OCI-LY1 (cell line): ENCODE results near the gene ZNRD2.

Experiments
- H2AFZ ChIP-seq: fragments of 200-600 bp; sonication (generic), shearing (Covaris generic); 2 replicates; pipeline ENCODE4 v1.6.0; 2014; ENCODE audit warnings: antibody characterized with exemption, mild to moderate bottlenecking, low read length
- H3F3A ChIP-seq: fragments of 200-600 bp; sonication (generic), shearing (Covaris generic); 2 replicates; pipeline ENCODE4 v1.6.0; 2014; ENCODE audit warnings: mild to moderate bottlenecking, antibody characterized with exemption, low read length, moderate library complexity; ENCODE audit not compliant: insufficient read depth
- H3K27ac ChIP-seq: fragments of 200-600 bp; sonication (generic); 2 replicates; pipeline ENCODE4 v1.5.1; 2014; ENCODE audit warnings: low read length, mixed run types, mild to moderate bottlenecking, low read depth; ENCODE audit not compliant: poor library complexity, severe bottlenecking
- H3K27me3 ChIP-seq: fragments of 200-600 bp; sonication (generic); 2 replicates; pipeline ENCODE4 v1.6.0; 2014; ENCODE audit warnings: antibody characterized with exemption, mild to moderate bottlenecking, low read length, moderate library complexity; ENCODE audit not compliant: insufficient read depth
- H3K36me3 ChIP-seq: fragments of 200-600 bp; sonication (generic); 2 replicates; pipeline ENCODE4 v1.6.1; 2014; ENCODE audit warnings: mild to moderate bottlenecking, antibody characterized with exemption, low read length, moderate library complexity, mixed read lengths; ENCODE audit not compliant: insufficient read depth
- H3K4me1 ChIP-seq: fragments of 200-600 bp; sonication (generic); 2 replicates; pipeline ENCODE4 v1.5.1; 2014; ENCODE audit warnings: mild to moderate bottlenecking, low read length, moderate library complexity; ENCODE audit not compliant: insufficient read depth, severe bottlenecking
- H3K4me2 ChIP-seq: fragments of 200-600 bp; sonication (generic), shearing (Covaris generic); 2 replicates; pipeline ENCODE4 v1.6.1; 2014; ENCODE audit warnings: low read length
- H3K4me3 ChIP-seq: fragments of 200-600 bp; sonication (generic); 2 replicates; pipeline ENCODE4 v1.5.1; 2014; ENCODE audit warnings: low read length, low read depth, mild to moderate bottlenecking, mixed read lengths; ENCODE audit not compliant: poor library complexity, severe bottlenecking
- H3K79me2 ChIP-seq: fragments of 200-600 bp; shearing (Covaris generic); 2 replicates; pipeline ENCODE4 v1.6.1; 2016; ENCODE audit warnings: mixed run types, low read length, mixed read lengths; ENCODE audit not compliant: insufficient read depth
- H3K9ac ChIP-seq: fragments of 200-600 bp; sonication (generic), shearing (Covaris generic); 2 replicates; pipeline ENCODE4 v1.6.1; 2014; ENCODE audit warnings: mild to moderate bottlenecking, low read length, mixed read lengths
- H3K9me2 ChIP-seq: fragments of 200-600 bp; sonication (generic), shearing (Covaris generic); 2 replicates; pipeline ENCODE4 v1.6.1; 2014; ENCODE audit warnings: low read depth, mild to moderate bottlenecking, low read length, mixed read lengths
- H3K9me3 ChIP-seq: fragments of 200-600 bp; shearing (Covaris generic); 2 replicates; pipeline ENCODE4 v1.6.1; 2014; ENCODE audit warnings: low read length, mixed read lengths
- H4K20me1 ChIP-seq: fragments of 200-600 bp; sonication (generic), shearing (Covaris generic); 2 replicates; pipeline ENCODE4 v1.6.0; 2016; ENCODE audit warnings: mild to moderate bottlenecking, low read length; ENCODE audit not compliant: insufficient read depth
- CTCF ChIP-seq: fragments of 200-600 bp; sonication (generic), shearing (Covaris generic); IDR thresholded peaks from 2 replicates; pipeline ENCODE4 v1.5.1; 2017; ENCODE audit warnings: mild to moderate bottlenecking, antibody characterized with exemption, low read length, moderate library complexity, mixed read lengths
- EZH2 ChIP-seq: fragments of 200-600 bp; sonication (generic), shearing (Covaris generic); IDR thresholded peaks from 2 replicates; pipeline ENCODE4 v1.8.0; 2017; ENCODE audit warnings: borderline replicate concordance, mixed run types, mild to moderate bottlenecking, antibody characterized with exemption, low read length, moderate library complexity, mixed read lengths

The ZNRD2 gene

GRCh38 chr11:65540290-65541092 is 29.8 kb upstream of the ZNRD2 start:
- peaks cover 14% of the 10 kb centered on the region for H3K4me1 ChIP-seq

DNA sequence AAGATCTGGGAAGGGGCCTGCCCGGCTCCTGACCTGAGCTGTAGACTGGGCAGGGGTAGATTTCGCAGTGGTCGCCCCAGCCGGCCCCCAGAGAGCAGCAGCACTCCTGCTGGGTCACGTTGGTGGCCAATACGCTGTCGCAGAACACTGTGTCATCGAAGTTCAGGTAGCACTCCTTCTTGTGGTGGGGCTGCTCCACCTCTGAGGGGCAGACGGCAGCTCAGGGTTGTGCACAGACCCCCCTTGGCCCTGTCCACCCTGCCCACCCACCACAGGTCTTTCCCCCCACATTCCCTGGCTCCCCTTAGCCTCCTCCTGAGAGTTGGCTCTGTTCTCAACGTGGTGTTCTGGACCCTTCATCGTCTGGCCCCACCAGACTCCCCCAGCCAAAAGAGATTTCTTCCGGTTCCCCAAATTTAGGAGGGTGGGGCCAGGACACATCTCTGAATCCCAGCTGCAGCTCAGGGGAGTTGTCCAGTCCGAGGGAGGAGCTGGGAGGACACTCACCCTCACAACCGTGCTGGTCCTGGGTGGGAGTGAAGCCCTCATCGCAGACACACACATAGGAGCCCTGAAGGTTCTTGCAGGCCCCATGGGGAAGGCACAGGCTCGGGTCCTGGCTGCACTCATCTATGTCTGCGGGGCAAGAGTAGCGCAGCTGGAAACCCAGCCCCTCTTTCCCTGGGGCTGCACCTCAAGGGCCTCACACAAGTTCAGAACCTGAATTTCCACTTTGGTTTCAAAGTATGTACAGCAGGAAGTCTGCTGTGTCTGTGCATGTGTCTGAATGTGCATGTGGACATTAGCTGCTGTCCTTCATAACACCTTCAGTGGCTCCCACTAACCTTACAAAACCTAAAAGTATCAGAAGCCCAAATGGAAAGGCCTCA is 28.9 kb upstream of the ZNRD2 start:
- H3K27ac ChIP-seq: peak overlapping the region; percentile 35
- no peaks in the 10 kb centered on the region for H3F3A ChIP-seq
- H3K9me3 ChIP-seq: no peaks in the 10 kb centered on the region
- no peaks in the 10 kb centered on the region for H3K27me3 ChIP-seq
- H3K9ac ChIP-seq: peak overlapping the region; percentile 54; the same call in 1 of the 2 replicates
- no peaks in the 10 kb centered on the region for H4K20me1 ChIP-seq
- no peaks in the 10 kb centered on the region for H3K79me2 ChIP-seq
- TF ChIP-seq EZH2 (no peak), CTCF (no peak)
- H3K4me1 ChIP-seq: peaks cover 22% of the 10 kb centered on the region
- no peaks in the 10 kb centered on the region for H3K9me2 ChIP-seq
- 0 out of 2 replicates have a peak, but pooled peaks cover 5% of the 10 kb centered on the region for H3K36me3 ChIP-seq
- H3K4me2 ChIP-seq: peak overlapping the region; percentile 69
- H2AFZ ChIP-seq: no peak overlapping the region
- peak overlapping the region; percentile 66 for H3K4me3 ChIP-seq

More at GRCh38 chr11:65540290-65541092, 29.8 kb upstream of the ZNRD2 start:
- Histone ChIP-seq H3K4me3 (peak overlapping the region; percentile 66), H3K9me2 (no peaks in the 10 kb centered on the region), H2AFZ (no peak overlapping the region), H4K20me1 (no peaks in the 10 kb centered on the region), H3K27me3 (no peaks in the 10 kb centered on the region), H3F3A (no peaks in the 10 kb centered on the region), H3K79me2 (no peaks in the 10 kb centered on the region), H3K36me3 (peaks cover 6% of the 10 kb centered on the region; the same call in 1 of the 2 replicates), H3K4me2 (peak overlapping the region; percentile 69), H3K9me3 (no peaks in the 10 kb centered on the region), H3K27ac (peak overlapping the region; percentile 39), H3K9ac (peak overlapping the region; percentile 54)
- peak; percentile 88 for TF ChIP-seq CTCF
- no peak for TF ChIP-seq EZH2

GRCh38 chr11:65542738-65543390 is 27.4 kb upstream of the ZNRD2 start:
- Histone ChIP-seq H3K27me3 (no peaks in the 10 kb centered on the region), H3K79me2 (no peaks in the 10 kb centered on the region), H2AFZ (no peak overlapping the region), H3K9me2 (no peaks in the 10 kb centered on the region), H3F3A (no peaks in the 10 kb centered on the region), H4K20me1 (no peaks in the 10 kb centered on the region), H3K9me3 (no peaks in the 10 kb centered on the region), H3K4me3 (no peak overlapping the region), H3K9ac (no peak overlapping the region), H3K36me3 (0 out of 2 replicates have a peak, but pooled peaks cover 5% of the 10 kb centered on the region), H3K4me2 (no peak overlapping the region), H3K27ac (no peak overlapping the region), H3K4me1 (peaks cover 35% of the 10 kb centered on the region)
- TF ChIP-seq CTCF: no peak
- TF ChIP-seq EZH2: no peak
